GM12872 (cell line): ENCODE measurements around the gene PRR14L.

Experiments
- CTCF ChIP-seq: IDR thresholded peaks from 3 replicates; pipeline ENCODE4 v1.5.1; 2011; ENCODE audit warnings: low read depth, mild to moderate bottlenecking, low read length, moderate library complexity; ENCODE audit not compliant: insufficient read depth

Gene PRR14L

GRCh38 chr22:31637447-31637890 is 112.5 kb downstream of the PRR14L start:
- peak; percentile 60; the same call in 2 of the 3 replicates for TF ChIP-seq CTCF

- TF ChIP-seq CTCF: no peak
Measured at GRCh38 chr22:31635638-31636306, 114.2 kb downstream of the PRR14L start.

GRCh38 chr22:31631436-31631835 is 118.5 kb downstream of the PRR14L start:
- no peak for TF ChIP-seq CTCF
